ENCODE data around the gene UBE2E1.
A peak's percentile ranks its signal among the peaks of the same experiment; 100 is the strongest.

The UBE2E1 gene

GRCh38 chr3:23820888-23821287, 15.1 kb downstream of the UBE2E1 start:
- H3K36me3 ChIP-seq, result peaks cover 30 to 78% (median 55%) of the 10 kb centered on the region in 11 experiments; a peak in 20 of 22 replicates
- H3K4me3 ChIP-seq, result no peak overlapping the region
- peak overlapping the region in 8 of 11 experiments; percentile 2 to 61 (median 51); a peak in 14 of 22 replicates for H3K4me2 ChIP-seq
- peaks cover 83 to 100% (median 97%) of the 10 kb centered on the region in 11 experiments for H4K20me1 ChIP-seq
- H3K9ac ChIP-seq, result no peak overlapping the region
- peaks cover 68 to 96% (median 83%) of the 10 kb centered on the region in 10 experiments for H3K4me1 ChIP-seq
- no peak for TF ChIP-seq Cebpa-rat (IDR thresholded peaks at IDR 0.05)
- no peaks in the 10 kb centered on the region for H3K27me3 ChIP-seq
- H3K27ac ChIP-seq, result no peak overlapping the region
- peaks cover 0 to 8% (median 0%) of the 10 kb centered on the region in 11 experiments; a peak in 5 of 22 replicates for H3K9me3 ChIP-seq (replicated peaks in 1 of 11)

- no peaks in the 10 kb centered on the region for H3K27me3 ChIP-seq
- peak overlapping the region in 5 of 11 experiments; percentile 34 to 61 (median 49); a peak in 8 of 22 replicates for H3K4me2 ChIP-seq
- TF ChIP-seq Cebpa-rat (IDR thresholded peaks at IDR 0.05), result no peak
- H4K20me1 ChIP-seq, result peaks cover 92 to 100% (median 98%) of the 10 kb centered on the region in 11 experiments
- peaks cover 71 to 97% (median 88%) of the 10 kb centered on the region in 10 experiments for H3K4me1 ChIP-seq
- no peak overlapping the region for H3K4me3 ChIP-seq
- peaks cover 0 to 1% (median 0%) of the 10 kb centered on the region in 11 experiments; a peak in 1 of 22 replicates for H3K9me3 ChIP-seq (replicated peaks in 1 of 11)
- no peak overlapping the region for H3K27ac ChIP-seq
- H3K9ac ChIP-seq, result no peak overlapping the region
- H3K36me3 ChIP-seq, result peaks cover 26 to 68% (median 47%) of the 10 kb centered on the region in 11 experiments; a peak in 18 of 22 replicates
Measured at GRCh38 chr3:23821858-23822257, 16.1 kb downstream of the UBE2E1 start.

GRCh38 chr3:23822559-23822958, 16.8 kb downstream of the UBE2E1 start:
- Histone ChIP-seq H4K20me1 (peaks cover 97 to 100% (median 98%) of the 10 kb centered on the region in 11 experiments), H3K36me3 (peaks cover 26 to 67% (median 43%) of the 10 kb centered on the region in 11 experiments; a peak in 17 of 22 replicates)
- no peak for TF ChIP-seq Cebpa-rat (IDR thresholded peaks at IDR 0.05)

GRCh38 chr3:23823620-23824019, 17.9 kb downstream of the UBE2E1 start:
- no peak for TF ChIP-seq Cebpa-rat (IDR thresholded peaks at IDR 0.05)
- no peaks in the 10 kb centered on the region for H3K27me3 ChIP-seq
- H3K36me3 ChIP-seq, result peaks cover 22 to 62% (median 34%) of the 10 kb centered on the region in 11 experiments; a peak in 17 of 22 replicates
- no peak overlapping the region for H3K9ac ChIP-seq
- no peak overlapping the region for H3K27ac ChIP-seq
- H3K4me3 ChIP-seq, result no peak overlapping the region
- H3K4me2 ChIP-seq, result peak overlapping the region in 9 of 11 experiments; percentile 34 to 67 (median 52); a peak in 14 of 22 replicates
- H4K20me1 ChIP-seq, result peaks cover 91 to 100% (median 98%) of the 10 kb centered on the region in 11 experiments
- peaks cover 71 to 97% (median 88%) of the 10 kb centered on the region in 10 experiments for H3K4me1 ChIP-seq
- no peaks in the 10 kb centered on the region for H3K9me3 ChIP-seq (replicated peaks in 1 of 11)

More at GRCh38 chr3:23822559-23822958, 16.8 kb downstream of the UBE2E1 start:
- Histone ChIP-seq H3K27ac (no peak overlapping the region), H3K27me3 (no peaks in the 10 kb centered on the region), H3K9me3 (replicated peaks in 1 of 11) (no peaks in the 10 kb centered on the region), H3K9ac (no peak overlapping the region), H3K4me2 (no peak overlapping the region), H3K4me3 (no peak overlapping the region), H3K4me1 (peaks cover 74 to 97% (median 89%) of the 10 kb centered on the region in 10 experiments)

- H4K20me1 ChIP-seq, result peaks cover 88 to 100% (median 98%) of the 10 kb centered on the region in 11 experiments
- H3K4me1 ChIP-seq, result peaks cover 71 to 97% (median 88%) of the 10 kb centered on the region in 10 experiments
- peak overlapping the region in 10 of 11 experiments; percentile 34 to 67 (median 51); a peak in 19 of 22 replicates for H3K4me2 ChIP-seq
- TF ChIP-seq Cebpa-rat (IDR thresholded peaks at IDR 0.05), result no peak
- H3K9me3 ChIP-seq (replicated peaks in 1 of 11), result no peaks in the 10 kb centered on the region
- no peak overlapping the region for H3K27ac ChIP-seq
- H3K36me3 ChIP-seq, result peaks cover 14 to 49% (median 23%) of the 10 kb centered on the region in 11 experiments; a peak in 15 of 22 replicates
- H3K9ac ChIP-seq, result no peak overlapping the region
- no peak overlapping the region for H3K4me3 ChIP-seq
- no peaks in the 10 kb centered on the region for H3K27me3 ChIP-seq
Measured at GRCh38 chr3:23824699-23825444, 19.1 kb downstream of the UBE2E1 start.

- H3K27me3 ChIP-seq, result no peaks in the 10 kb centered on the region
- no peaks in the 10 kb centered on the region for H3K9me3 ChIP-seq (replicated peaks in 1 of 11)
- H3K4me2 ChIP-seq, result peak overlapping the region in 10 of 11 experiments; percentile 11 to 62 (median 35); a peak in 14 of 22 replicates
- no peak for TF ChIP-seq Cebpa-rat (IDR thresholded peaks at IDR 0.05)
- H3K27ac ChIP-seq, result no peak overlapping the region
- H4K20me1 ChIP-seq, result peaks cover 82 to 100% (median 98%) of the 10 kb centered on the region in 11 experiments
- no peak overlapping the region for H3K4me3 ChIP-seq
- H3K4me1 ChIP-seq, result peaks cover 71 to 97% (median 88%) of the 10 kb centered on the region in 10 experiments
- H3K36me3 ChIP-seq, result peaks cover 6 to 44% (median 16%) of the 10 kb centered on the region in 11 experiments; a peak in 13 of 22 replicates
- H3K9ac ChIP-seq, result no peak overlapping the region
Measured at GRCh38 chr3:23825802-23826201, 20.0 kb downstream of the UBE2E1 start.

- Histone ChIP-seq H3K4me3 (no peak overlapping the region), H3K36me3 (peaks cover 5 to 45% (median 17%) of the 10 kb centered on the region in 11 experiments; a peak in 12 of 22 replicates), H3K4me1 (peaks cover 72 to 97% (median 88%) of the 10 kb centered on the region in 10 experiments), H3K4me2 (peak overlapping the region in 10 of 11 experiments; percentile 11 to 62 (median 35); a peak in 15 of 22 replicates), H3K9me3 (replicated peaks in 1 of 11) (no peaks in the 10 kb centered on the region), H4K20me1 (peaks cover 75 to 100% (median 97%) of the 10 kb centered on the region in 11 experiments), H3K9ac (no peak overlapping the region), H3K27ac (no peak overlapping the region; a peak in 1 of 22 replicates), H3K27me3 (no peaks in the 10 kb centered on the region)
- TF ChIP-seq Cebpa-rat (IDR thresholded peaks at IDR 0.05), result no peak
Measured at GRCh38 chr3:23826382-23827064, 20.8 kb downstream of the UBE2E1 start.

- TF ChIP-seq Cebpa-rat (IDR thresholded peaks at IDR 0.05), result no peak
- no peaks in the 10 kb centered on the region for H3K27me3 ChIP-seq
- peaks cover 0 to 33% (median 15%) of the 10 kb centered on the region in 11 experiments; a peak in 13 of 22 replicates for H3K36me3 ChIP-seq
- peak overlapping the region in 9 of 11 experiments; percentile 7 to 61 (median 34); a peak in 15 of 22 replicates for H3K9ac ChIP-seq
- H4K20me1 ChIP-seq, result peaks cover 49 to 100% (median 94%) of the 10 kb centered on the region in 11 experiments
- no peaks in the 10 kb centered on the region for H3K9me3 ChIP-seq (replicated peaks in 1 of 11)
- peak overlapping the region in 9 of 10 experiments; percentile 1 to 52 (median 32); a peak in 11 of 20 replicates for H3K4me3 ChIP-seq
- H3K27ac ChIP-seq, result peak overlapping the region in 9 of 11 experiments; percentile 7 to 76 (median 69); a peak in 18 of 22 replicates
- peak overlapping the region; percentile 71 to 95 (median 86) for H3K4me2 ChIP-seq
- H3K4me1 ChIP-seq, result peaks cover 89 to 100% (median 94%) of the 10 kb centered on the region in 10 experiments
Measured at GRCh38 chr3:23829242-23829934, 23.6 kb downstream of the UBE2E1 start.
